ENCODE measurements around the gene RAB24. TPM values are rescaled to one million over a fixed set of nuclear protein-coding genes. Genes with fewer than 3 reads are reported as not detected.

The RAB24 gene
- total and polyA plus RNA-seq, 2 of the 4 experiments (the other 2 are of a cell fraction), result 18.5 to 60.8 TPM

GRCh38 chr5:177328545-177329231, 25.2 kb upstream of the RAB24 start:
- CTCF ChIA-PET, result no interaction called here
- in situ Hi-C loops (cut with MboI; ENCODE audit: low sequenced_read_pairs), result no loop called here
- intact Hi-C loops (cut with micrococcal nuclease), result no loop called here

More at GRCh38 chr5:177328545-177329231, 25.2 kb upstream of the RAB24 start:
- WGBS, 2 experiments (ENCODE audit: extremely low coverage in 2 of 2, insufficient read length in 1 of 2), result 82% methylated on average over 7 of the region's 19 CpGs; no CpG with 5 or more reads in 1 of the 2 experiments
- H3K36me3 ChIP-seq (ENCODE audit: control insufficient read depth, insufficient read depth, low read length), result peaks cover 39% of the 10 kb centered on the region
- no peak overlapping the region for H3K4me2 ChIP-seq (ENCODE audit: low read depth, low read length)
- no peak overlapping the region for H2BK120ac ChIP-seq (ENCODE audit: low read depth, low read length)
- H3K9me3 ChIP-seq (ENCODE audit: control insufficient read depth, insufficient read depth, low read length), result no peaks in the 10 kb centered on the region
- peaks cover 2% of the 10 kb centered on the region; the same call in 1 of the 2 replicates for H3K4me1 ChIP-seq (ENCODE audit: control insufficient read depth, insufficient read depth, low read length)
- no peak overlapping the region for H3K56ac ChIP-seq (ENCODE audit: extremely low read depth, insufficient read depth, low read length)
- POLR2A ChIA-PET (ENCODE audit: unreplicated experiment), result no interaction called here
- H2BK15ac ChIP-seq (ENCODE audit: low read depth, low read length), result no peak overlapping the region
- H2BK20ac ChIP-seq (ENCODE audit: low read depth, low read length), result no peak overlapping the region
- no peak overlapping the region for H4K5ac ChIP-seq (ENCODE audit: low read depth, low read length)
- H3K27ac ChIP-seq (ENCODE audit: insufficient read depth, low read length), result no peak overlapping the region
- H3K4me3 ChIP-seq (ENCODE audit: insufficient read depth, low read depth, low read length), result no peak overlapping the region
- H3K14ac ChIP-seq (replicated peaks; ENCODE audit: low read depth, low read length), result no peak overlapping the region
- H3K9ac ChIP-seq (ENCODE audit: low read depth, low read length), result no peak overlapping the region
- peaks cover 5% of the 10 kb centered on the region for H4K20me1 ChIP-seq (ENCODE audit: insufficient read depth, low read length)
- ATAC-seq (ENCODE audit: low read depth), result no peak
- H3K4ac ChIP-seq (ENCODE audit: low read depth, low read length), result no peak overlapping the region
- H2AK9ac ChIP-seq (replicated peaks; ENCODE audit: low read depth, low read length, poor library complexity), result no peak overlapping the region
- TF ChIP-seq CEBPB (IDR thresholded peaks at IDR 0.05; ENCODE audit: low read depth, low read length) (no peak), ELK1 (IDR thresholded peaks at IDR 0.05; ENCODE audit: borderline replicate concordance, low read depth, low read length) (no peak), MAFK (IDR thresholded peaks at IDR 0.05; ENCODE audit: low read depth, low read length) (no peak), RFX5 (IDR thresholded peaks at IDR 0.05; ENCODE audit: low read depth, low read length) (no peak), RCOR1 (IDR thresholded peaks at IDR 0.05; ENCODE audit: insufficient replicate concordance, low read length) (no peak), BHLHE40 (IDR thresholded peaks at IDR 0.05; ENCODE audit: low read depth, low read length) (no peak), MAZ (IDR thresholded peaks at IDR 0.05; ENCODE audit: borderline replicate concordance, low read depth, low read length) (no peak), MXI1 (IDR thresholded peaks at IDR 0.05; ENCODE audit: borderline replicate concordance, low read depth, low read length) (no peak), RAD21 (IDR thresholded peaks at IDR 0.05; ENCODE audit: low read length) (no peak), NFE2L2 (IDR thresholded peaks at IDR 0.05; ENCODE audit: low read depth, low read length) (no peak)
- TF ChIP-seq, protein P1, sequence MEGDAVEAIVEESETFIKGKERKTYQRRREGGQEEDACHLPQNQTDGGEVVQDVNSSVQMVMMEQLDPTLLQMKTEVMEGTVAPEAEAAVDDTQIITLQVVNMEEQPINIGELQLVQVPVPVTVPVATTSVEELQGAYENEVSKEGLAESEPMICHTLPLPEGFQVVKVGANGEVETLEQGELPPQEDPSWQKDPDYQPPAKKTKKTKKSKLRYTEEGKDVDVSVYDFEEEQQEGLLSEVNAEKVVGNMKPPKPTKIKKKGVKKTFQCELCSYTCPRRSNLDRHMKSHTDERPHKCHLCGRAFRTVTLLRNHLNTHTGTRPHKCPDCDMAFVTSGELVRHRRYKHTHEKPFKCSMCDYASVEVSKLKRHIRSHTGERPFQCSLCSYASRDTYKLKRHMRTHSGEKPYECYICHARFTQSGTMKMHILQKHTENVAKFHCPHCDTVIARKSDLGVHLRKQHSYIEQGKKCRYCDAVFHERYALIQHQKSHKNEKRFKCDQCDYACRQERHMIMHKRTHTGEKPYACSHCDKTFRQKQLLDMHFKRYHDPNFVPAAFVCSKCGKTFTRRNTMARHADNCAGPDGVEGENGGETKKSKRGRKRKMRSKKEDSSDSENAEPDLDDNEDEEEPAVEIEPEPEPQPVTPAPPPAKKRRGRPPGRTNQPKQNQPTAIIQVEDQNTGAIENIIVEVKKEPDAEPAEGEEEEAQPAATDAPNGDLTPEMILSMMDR (conservative IDR thresholded peaks at IDR 0.05; ENCODE audit: low read depth, low read length), result no peak
- H4K91ac ChIP-seq (ENCODE audit: insufficient read depth, low read depth, low read length), result no peak overlapping the region
- H2AK5ac ChIP-seq (ENCODE audit: low read depth, low read length), result no peak overlapping the region
- dilution Hi-C loops (cut with HindIII; ENCODE audit: low sequenced_read_pairs, unreplicated experiment), result no loop called here
- DNase-seq, result no peak
- H3K79me1 ChIP-seq (ENCODE audit: low read depth in 1 of 2, low read length in 2 of 2), result peaks cover 5 to 27% of the 10 kb centered on the region in 2 experiments; a peak in 3 of 4 replicates
- no peak overlapping the region for H3K18ac ChIP-seq (ENCODE audit: low read depth, low read length)
- no peaks in the 10 kb centered on the region for H3K27me3 ChIP-seq (ENCODE audit: control insufficient read depth, insufficient read depth, low read length)
- no peak overlapping the region for H2BK5ac ChIP-seq (ENCODE audit: low read depth, low read length, poor library complexity, severe bottlenecking)
- peaks cover 2% of the 10 kb centered on the region; the same call in 1 of the 2 replicates for H3K9me1 ChIP-seq (ENCODE audit: insufficient read depth, low read length)
- no TSS peak for BruUV-seq (replicated peaks)
- no peak overlapping the region for H3K23ac ChIP-seq (ENCODE audit: low read depth, low read length)
- H2AFZ ChIP-seq (replicated peaks; ENCODE audit: low read length, poor library complexity), result no peak overlapping the region
- H4K8ac ChIP-seq (ENCODE audit: low read depth in 2 of 2, low read length in 2 of 2), result no peak overlapping the region
